22Rv1 (cell line): Measurements from ENCODE around the gene SPIB.

ENCODE experiments used
- ZFX ChIP-seq: fragments of 450-650 bp; IDR thresholded peaks from 2 replicates; pipeline ENCODE4 v1.6.1; 2017; ENCODE audit warnings: antibody characterized with exemption, borderline replicate concordance
- TF ChIP-seq, protein P1 (sequence below): fragments of 450-650 bp; IDR thresholded peaks from 2 replicates; pipeline ENCODE4 v1.5.1; 2017; ENCODE audit warnings: mild to moderate bottlenecking

GRCh38 chr19:50466706-50467039 lies 47.9 kb downstream of the SPIB start:
- TF ChIP-seq, protein P1, sequence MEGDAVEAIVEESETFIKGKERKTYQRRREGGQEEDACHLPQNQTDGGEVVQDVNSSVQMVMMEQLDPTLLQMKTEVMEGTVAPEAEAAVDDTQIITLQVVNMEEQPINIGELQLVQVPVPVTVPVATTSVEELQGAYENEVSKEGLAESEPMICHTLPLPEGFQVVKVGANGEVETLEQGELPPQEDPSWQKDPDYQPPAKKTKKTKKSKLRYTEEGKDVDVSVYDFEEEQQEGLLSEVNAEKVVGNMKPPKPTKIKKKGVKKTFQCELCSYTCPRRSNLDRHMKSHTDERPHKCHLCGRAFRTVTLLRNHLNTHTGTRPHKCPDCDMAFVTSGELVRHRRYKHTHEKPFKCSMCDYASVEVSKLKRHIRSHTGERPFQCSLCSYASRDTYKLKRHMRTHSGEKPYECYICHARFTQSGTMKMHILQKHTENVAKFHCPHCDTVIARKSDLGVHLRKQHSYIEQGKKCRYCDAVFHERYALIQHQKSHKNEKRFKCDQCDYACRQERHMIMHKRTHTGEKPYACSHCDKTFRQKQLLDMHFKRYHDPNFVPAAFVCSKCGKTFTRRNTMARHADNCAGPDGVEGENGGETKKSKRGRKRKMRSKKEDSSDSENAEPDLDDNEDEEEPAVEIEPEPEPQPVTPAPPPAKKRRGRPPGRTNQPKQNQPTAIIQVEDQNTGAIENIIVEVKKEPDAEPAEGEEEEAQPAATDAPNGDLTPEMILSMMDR = no peak
- no peak for TF ChIP-seq ZFX
